Activated gamma-delta T cell treated with anti-CD3 and anti-CD28 coated beads, Interleukin-2, amount 50 U/mL, for 16 hours (primary cell): Measurements from ENCODE around the gene IL1R1.

ENCODE experiments used
- DNase-seq: peaks from one replicate; pipeline ENCODE4 v3.0.0-alpha.2; 2020; ENCODE audit warnings: low read depth

Gene IL1R1

GRCh38 chr2:102138331-102138730 is 4.2 kb upstream of the IL1R1 start:
- DNase-seq = no peak

- DNase-seq = no peak
These were observed 2.7 kb upstream of the IL1R1 start for GRCh38 chr2:102139851-102140250.

- no peak for DNase-seq
These were observed 2.2 kb upstream of the IL1R1 start for GRCh38 chr2:102140377-102140776.

- DNase-seq = no peak
These were observed 1.3 kb upstream of the IL1R1 start for GRCh38 chr2:102141011-102141943.

GRCh38 chr2:102142829-102143449 is 393 bp downstream of the IL1R1 start:
- no peak for DNase-seq

GRCh38 chr2:102143450-102143985 is 972 bp downstream of the IL1R1 start:
- no peak for DNase-seq

GRCh38 chr2:102144128-102144527 is 1.6 kb downstream of the IL1R1 start:
- no peak for DNase-seq

GRCh38 chr2:102145107-102145506 is 2.6 kb downstream of the IL1R1 start:
- no peak for DNase-seq

GRCh38 chr2:102145934-102146333 is 3.4 kb downstream of the IL1R1 start:
- DNase-seq = no peak

- DNase-seq = peak; percentile 20
These were observed 5.4 kb downstream of the IL1R1 start for GRCh38 chr2:102147935-102148334.

GRCh38 chr2:102149243-102149642 is 6.7 kb downstream of the IL1R1 start:
- no peak for DNase-seq

GRCh38 chr2:102149644-102150455 is 7.3 kb downstream of the IL1R1 start:
- DNase-seq = no peak

- no peak for DNase-seq
These were observed 11.8 kb downstream of the IL1R1 start for GRCh38 chr2:102154364-102154763.

GRCh38 chr2:102154946-102155702 is 12.6 kb downstream of the IL1R1 start:
- no peak for DNase-seq

- DNase-seq = no peak
These were observed 13.4 kb downstream of the IL1R1 start for GRCh38 chr2:102155703-102156515.

GRCh38 chr2:102158011-102158755 is 15.6 kb downstream of the IL1R1 start:
- no peak for DNase-seq

- DNase-seq = no peak
These were observed 16.7 kb downstream of the IL1R1 start for GRCh38 chr2:102159295-102159694.

- no peak for DNase-seq
These were observed 23.8 kb downstream of the IL1R1 start for GRCh38 chr2:102166189-102166845.

GRCh38 chr2:102168026-102168771 is 25.7 kb downstream of the IL1R1 start:
- no peak for DNase-seq
